KMS-11 (cell line): ENCODE results near the gene CTH.
A peak's percentile ranks its signal among the peaks of the same experiment; 100 is the strongest.
"Not testable (repeated sequence)": the region's sequence is repeated elsewhere in the genome, so short reads cannot be mapped to it uniquely, and the experiment has no call there.

ENCODE experiments used
- H2AFZ ChIP-seq: fragments of 200-600 bp; sonication (generic); 2 replicates; pipeline ENCODE4 v1.6.1; 2016; ENCODE audit warnings: antibody characterized with exemption, mixed run types, low read depth
- H3K27ac ChIP-seq: fragments of 200-600 bp; sonication (generic); 2 replicates; pipeline ENCODE4 v1.6.1; 2016; ENCODE audit warnings: mild to moderate bottlenecking, mixed run types
- H3K27me3 ChIP-seq: fragments of 200-600 bp; sonication (generic); 2 replicates; pipeline ENCODE4 v1.6.1; 2017; ENCODE audit warnings: mild to moderate bottlenecking, low read depth, mixed run types, moderate library complexity; ENCODE audit not compliant: insufficient read depth
- H3K36me3 ChIP-seq: fragments of 200-600 bp; sonication (generic); 2 replicates; pipeline ENCODE4 v1.6.1; 2017; ENCODE audit warnings: mild to moderate bottlenecking, mixed run types; ENCODE audit not compliant: insufficient read depth
- H3K4me1 ChIP-seq: fragments of 200-600 bp; sonication (generic); 2 replicates; pipeline ENCODE4 v1.6.1; 2016; ENCODE audit warnings: mild to moderate bottlenecking, low read depth, mixed run types; ENCODE audit not compliant: poor library complexity, severe bottlenecking
- H3K4me2 ChIP-seq: fragments of 200-600 bp; sonication (generic); 2 replicates; pipeline ENCODE4 v1.7.0; 2016; ENCODE audit warnings: mild to moderate bottlenecking, mixed run types
- H3K4me3 ChIP-seq: fragments of 200-600 bp; sonication (generic); IDR thresholded peaks from 2 replicates; pipeline ENCODE4 v1.6.1; 2017; ENCODE audit warnings: low read depth, low read length, mixed read lengths; ENCODE audit not compliant: insufficient read depth
- H3K79me2 ChIP-seq: fragments of 200-600 bp; sonication (generic); 2 replicates; pipeline ENCODE4 v1.6.1; 2016; ENCODE audit warnings: low read depth, mixed run types; ENCODE audit not compliant: insufficient read depth
- H3K9ac ChIP-seq: fragments of 200-600 bp; sonication (generic); 2 replicates; pipeline ENCODE4 v1.6.1; 2016; ENCODE audit warnings: mild to moderate bottlenecking, mixed run types
- H4K20me1 ChIP-seq: fragments of 200-600 bp; sonication (generic); 2 replicates; pipeline ENCODE4 v1.6.1; 2016; ENCODE audit warnings: mild to moderate bottlenecking, mixed run types; ENCODE audit not compliant: insufficient read depth
- CTCF ChIP-seq: fragments of 200-600 bp; sonication (generic); conservative IDR thresholded peaks from 2 replicates; pipeline ENCODE4 v1.6.1; 2017; ENCODE audit warnings: low read depth, mild to moderate bottlenecking, antibody characterized with exemption, low read length, moderate library complexity, mixed read lengths

CTH gene

GRCh38 chr1:70411360-70411844 is 334 bp downstream of the CTH start:
- Histone ChIP-seq H3K4me2 (peak overlapping the region; percentile 99), H3K79me2 (no peaks in the 10 kb centered on the region), H3K27ac (peak overlapping the region; percentile 79), H2AFZ (peak overlapping the region; percentile 93), H3K4me3 (peak overlapping the region; percentile 81), H3K36me3 (no peaks in the 10 kb centered on the region), H4K20me1 (no peaks in the 10 kb centered on the region), H3K4me1 (peaks cover 14% of the 10 kb centered on the region), H3K27me3 (no peaks in the 10 kb centered on the region), H3K9ac (peak overlapping the region; percentile 79)
- TF ChIP-seq CTCF: no peak

- Histone ChIP-seq H3K27me3 (no peaks in the 10 kb centered on the region), H3K36me3 (no peaks in the 10 kb centered on the region), H3K79me2 (no peaks in the 10 kb centered on the region), H4K20me1 (no peaks in the 10 kb centered on the region), H3K4me1 (no peaks in the 10 kb centered on the region), H3K4me2 (no peak overlapping the region), H2AFZ (no peak overlapping the region), H3K4me3 (no peak overlapping the region), H3K9ac (no peak overlapping the region), H3K27ac (no peak overlapping the region)
- TF ChIP-seq CTCF: no peak
Observed at GRCh38 chr1:70415882-70416281, 4.8 kb downstream of the CTH start.

GRCh38 chr1:70418973-70419734 is 8.1 kb downstream of the CTH start:
- not testable (repeated sequence) for H3K36me3 ChIP-seq, H3K4me3 ChIP-seq, H2AFZ ChIP-seq, H3K27me3 ChIP-seq, H3K4me2 ChIP-seq, H3K4me1 ChIP-seq, H3K79me2 ChIP-seq, H3K9ac ChIP-seq, H3K27ac ChIP-seq, H4K20me1 ChIP-seq

GRCh38 chr1:70420320-70420719 is 9.3 kb downstream of the CTH start:
- Histone ChIP-seq H2AFZ (no peak overlapping the region), H3K4me1 (no peaks in the 10 kb centered on the region), H3K27ac (no peak overlapping the region), H3K9ac (no peak overlapping the region), H3K4me3 (no peak overlapping the region), H3K4me2 (no peak overlapping the region), H3K36me3 (no peaks in the 10 kb centered on the region), H4K20me1 (no peaks in the 10 kb centered on the region), H3K79me2 (no peaks in the 10 kb centered on the region), H3K27me3 (no peaks in the 10 kb centered on the region)
- TF ChIP-seq CTCF: no peak
